HG03439 (cell line): ENCODE measurements around the gene ZNF593.

ENCODE experiments used
- ATAC-seq: cut with Tn5 transposase; IDR thresholded peaks from one replicate; pipeline ENCODE4 v1.9.1; 2021; ENCODE audit warnings: mild to moderate bottlenecking, moderate library complexity; ENCODE audit not compliant: unreplicated experiment

ZNF593 gene

GRCh38 chr1:26145960-26146294 lies 23.8 kb upstream of the ZNF593 start:
- ATAC-seq: no peak

DNA sequence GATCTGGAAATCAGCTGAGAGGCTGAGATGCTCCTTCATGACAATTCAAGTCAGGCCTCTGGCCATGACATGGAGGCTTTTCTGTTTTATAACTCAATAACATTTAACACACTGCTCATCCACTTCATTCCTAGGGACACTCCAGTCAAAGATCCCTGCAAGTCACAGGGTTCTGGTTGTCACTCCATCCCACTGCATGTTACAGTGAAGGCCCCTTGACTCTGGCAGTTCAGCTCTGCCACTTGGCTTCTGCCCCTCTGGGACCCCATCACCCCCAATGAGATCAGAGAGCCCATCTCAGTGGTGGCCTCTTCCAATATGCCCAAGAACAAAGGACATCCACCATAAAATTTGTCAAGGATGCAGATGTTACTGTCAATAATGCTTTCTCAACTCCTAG lies 20.8 kb upstream of the ZNF593 start:
- no peak for ATAC-seq

DNA sequence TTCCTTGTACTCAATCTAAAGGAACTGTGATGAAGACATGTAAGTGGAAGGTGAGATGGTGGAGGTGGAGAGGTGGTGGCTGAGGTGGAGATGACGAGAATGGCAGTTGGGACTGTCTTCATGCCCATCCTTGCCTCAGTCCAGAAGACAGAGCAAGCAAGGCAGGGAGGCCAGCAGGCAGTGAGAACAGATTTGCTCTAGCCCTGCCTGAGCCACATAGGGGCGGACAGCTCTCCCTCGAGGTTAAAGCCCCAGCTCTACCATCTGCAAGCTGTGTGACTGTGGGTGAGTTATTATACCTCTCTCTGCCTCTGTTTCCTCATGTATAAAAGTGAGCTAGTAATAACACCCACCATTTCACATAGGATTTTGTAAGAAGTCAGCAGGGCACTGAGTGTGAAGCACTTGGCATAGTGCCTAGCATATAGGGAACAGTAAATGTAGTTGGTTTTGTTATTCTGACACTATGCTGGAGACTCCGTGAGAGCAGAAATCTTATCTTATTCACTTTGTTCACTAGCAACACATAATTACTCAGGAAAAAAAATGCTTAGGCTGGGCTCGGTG lies 15.7 kb upstream of the ZNF593 start:
- ATAC-seq: no peak

GRCh38 chr1:26154750-26155149 lies 15.0 kb upstream of the ZNF593 start:
- ATAC-seq: no peak

GRCh38 chr1:26155370-26156284 lies 14.1 kb upstream of the ZNF593 start:
- no peak for ATAC-seq

- ATAC-seq: no peak
Measured at GRCh38 chr1:26156285-26157038, 13.2 kb upstream of the ZNF593 start.

DNA sequence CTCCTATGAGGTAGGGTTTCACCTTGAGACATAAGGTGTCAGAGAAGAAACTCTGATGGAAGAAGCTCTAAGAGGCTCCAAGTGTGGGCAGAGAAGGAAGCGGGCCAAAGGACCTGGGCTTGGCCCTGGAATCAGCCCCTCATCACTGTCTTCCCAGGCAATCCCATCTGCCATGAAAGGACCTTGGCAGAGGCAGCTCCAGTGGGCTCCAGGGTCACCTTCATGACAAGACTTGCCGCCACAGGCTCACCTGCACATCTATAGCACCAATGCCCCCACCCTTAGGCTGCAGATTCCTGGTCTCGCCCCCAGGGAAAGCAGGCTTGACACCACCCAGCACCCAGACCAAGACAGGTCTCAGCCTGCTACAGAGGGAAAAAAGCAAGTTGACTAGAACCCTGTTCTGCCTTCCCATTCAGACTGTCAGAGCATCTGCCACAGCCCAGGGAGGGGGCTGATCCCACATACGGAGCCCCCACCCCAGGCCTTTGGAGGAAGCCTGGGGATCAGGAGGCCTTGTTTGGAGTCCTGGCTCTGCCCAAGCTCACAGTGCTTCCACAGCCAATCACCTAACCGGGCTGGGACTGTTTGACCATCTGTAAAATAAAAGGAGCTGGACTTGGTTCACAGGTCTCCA lies 11.3 kb upstream of the ZNF593 start:
- no peak for ATAC-seq

DNA sequence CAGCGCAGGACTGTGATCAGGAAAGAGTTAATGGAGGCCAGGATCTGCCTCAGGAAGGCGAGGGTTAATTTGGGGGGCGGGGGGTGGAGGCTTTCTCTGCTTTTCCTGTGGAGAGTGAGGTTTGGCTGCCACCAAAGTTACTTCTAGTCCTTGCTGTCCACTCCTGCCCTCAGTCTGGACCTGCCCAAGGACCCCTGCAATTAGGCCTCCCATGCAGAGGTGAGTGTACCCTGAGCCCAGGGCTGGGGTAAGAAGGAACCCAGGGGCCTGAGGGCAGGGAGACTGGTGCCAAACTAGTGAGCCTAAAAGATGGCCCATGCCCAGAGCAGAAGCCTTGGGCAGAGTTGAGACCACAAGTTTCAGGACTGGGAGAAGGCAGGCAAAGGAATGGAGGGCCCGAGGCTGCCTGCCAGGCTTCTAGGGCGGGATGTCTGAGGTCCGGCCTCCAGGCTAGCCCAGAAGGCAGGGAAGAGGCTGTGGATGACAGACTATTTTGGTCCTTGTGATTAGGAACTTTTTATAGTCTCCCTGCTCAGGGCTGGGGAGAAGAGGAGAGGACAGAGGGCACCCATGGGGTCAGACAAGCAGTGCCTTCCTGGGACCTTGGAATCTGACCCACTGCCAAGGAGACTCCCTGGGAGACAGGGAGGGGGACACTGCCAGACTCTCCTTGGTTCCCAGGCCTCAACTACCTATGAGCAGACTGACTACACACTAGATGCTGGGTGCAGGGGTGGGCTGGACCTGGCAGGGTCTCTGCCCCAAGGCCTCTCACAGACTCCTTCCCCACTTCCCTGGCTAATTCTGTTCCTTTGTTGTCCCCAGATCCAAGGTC lies 10.6 kb upstream of the ZNF593 start, which contains the start of gene FAM110D:
Gene FAM110D, plus strand, starts transcription at position 172 of the 835 bp plus-strand sequence. CDS start 2,213 bp downstream, outside the sequence.
- no peak for ATAC-seq

- no peak for ATAC-seq
Measured at GRCh38 chr1:26159743-26160039, 10.0 kb upstream of the ZNF593 start.

- no peak for ATAC-seq
Measured at GRCh38 chr1:26160527-26161414, 8.9 kb upstream of the ZNF593 start.

DNA sequence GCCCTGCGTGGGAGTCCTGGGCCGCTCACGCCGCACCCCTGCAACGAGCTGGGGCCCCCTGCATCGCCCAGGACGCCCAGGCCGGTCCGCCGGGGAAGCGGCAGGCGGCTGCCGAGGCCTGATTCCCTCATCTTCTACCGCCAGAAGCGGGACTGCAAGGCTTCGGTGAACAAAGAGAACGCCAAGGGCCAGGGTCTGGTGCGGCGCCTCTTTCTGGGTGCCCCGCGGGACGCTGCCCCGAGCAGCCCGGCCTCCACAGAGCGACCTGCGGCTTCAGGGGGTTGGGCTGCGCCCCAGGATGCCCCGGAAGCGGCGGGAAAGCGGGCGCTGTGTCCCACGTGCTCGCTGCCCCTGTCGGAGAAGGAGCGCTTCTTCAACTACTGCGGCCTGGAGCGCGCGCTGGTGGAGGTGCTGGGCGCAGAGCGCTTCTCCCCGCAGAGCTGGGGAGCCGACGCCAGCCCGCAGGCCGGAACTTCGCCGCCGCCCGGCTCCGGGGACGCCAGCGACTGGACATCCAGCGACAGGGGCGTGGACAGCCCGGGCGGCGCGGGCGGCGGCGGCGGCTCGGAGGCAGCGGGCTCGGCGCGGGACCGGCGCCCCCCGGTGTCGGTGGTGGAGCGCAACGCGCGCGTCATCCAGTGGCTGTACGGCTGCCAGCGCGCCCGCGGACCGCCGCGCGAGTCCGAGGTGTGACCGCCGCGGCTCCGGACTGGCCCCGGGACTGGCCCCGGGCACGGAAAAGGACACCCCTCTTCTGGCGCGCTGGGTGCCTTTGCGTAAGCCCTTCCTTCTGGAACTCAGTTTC lies 8.1 kb upstream of the ZNF593 start:
- no peak for ATAC-seq

GRCh38 chr1:26162220-26162709 lies 7.4 kb upstream of the ZNF593 start:
- no peak for ATAC-seq

DNA sequence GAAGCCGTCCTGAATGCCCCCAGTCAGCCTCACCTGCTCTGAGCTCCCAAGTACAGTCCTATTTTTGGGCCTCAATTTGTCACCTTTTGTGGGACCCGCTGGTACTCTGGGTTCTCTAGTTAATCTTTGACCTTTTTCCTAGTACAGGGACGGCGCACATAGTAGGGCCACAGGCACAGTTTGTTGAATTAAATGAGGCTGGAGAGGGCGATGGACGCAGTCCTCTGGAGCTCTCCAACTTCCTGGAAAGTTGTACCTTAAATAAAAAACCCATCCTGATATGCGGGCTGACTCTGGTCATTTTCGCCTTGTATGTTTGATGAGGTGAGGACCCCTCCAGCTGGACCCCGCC lies 6.0 kb upstream of the ZNF593 start:
- no peak for ATAC-seq

- ATAC-seq: no peak
Measured at GRCh38 chr1:26164036-26164860, 5.5 kb upstream of the ZNF593 start.

GRCh38 chr1:26164861-26165842 lies 4.6 kb upstream of the ZNF593 start:
- no peak for ATAC-seq

DNA sequence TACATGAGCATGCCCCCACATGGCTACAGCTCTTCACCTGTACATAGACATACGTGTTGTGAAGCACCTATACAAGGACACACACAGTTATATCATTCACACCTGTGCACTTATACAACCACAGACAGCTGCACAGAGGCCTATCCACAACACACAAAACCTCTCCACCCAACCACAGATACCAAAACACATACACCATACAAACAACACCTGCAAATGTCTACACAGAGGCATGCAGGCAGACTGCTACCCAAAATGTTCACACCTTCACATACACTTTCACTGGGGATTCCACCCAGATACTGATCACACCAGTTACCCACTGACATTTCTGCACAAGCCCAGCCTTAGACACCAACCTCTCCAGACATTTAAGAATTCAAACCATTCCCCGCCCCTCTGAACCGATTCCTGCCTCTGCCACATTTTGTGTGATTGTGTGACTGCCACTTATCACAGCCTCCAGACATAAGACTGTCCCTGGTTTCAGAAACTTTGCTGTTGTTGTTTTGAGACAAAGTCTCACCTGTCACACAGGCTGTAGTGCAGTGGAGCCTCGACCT lies 2.9 kb upstream of the ZNF593 start:
- no peak for ATAC-seq
